ENCODE measurements around the gene CDK18.

DNA sequence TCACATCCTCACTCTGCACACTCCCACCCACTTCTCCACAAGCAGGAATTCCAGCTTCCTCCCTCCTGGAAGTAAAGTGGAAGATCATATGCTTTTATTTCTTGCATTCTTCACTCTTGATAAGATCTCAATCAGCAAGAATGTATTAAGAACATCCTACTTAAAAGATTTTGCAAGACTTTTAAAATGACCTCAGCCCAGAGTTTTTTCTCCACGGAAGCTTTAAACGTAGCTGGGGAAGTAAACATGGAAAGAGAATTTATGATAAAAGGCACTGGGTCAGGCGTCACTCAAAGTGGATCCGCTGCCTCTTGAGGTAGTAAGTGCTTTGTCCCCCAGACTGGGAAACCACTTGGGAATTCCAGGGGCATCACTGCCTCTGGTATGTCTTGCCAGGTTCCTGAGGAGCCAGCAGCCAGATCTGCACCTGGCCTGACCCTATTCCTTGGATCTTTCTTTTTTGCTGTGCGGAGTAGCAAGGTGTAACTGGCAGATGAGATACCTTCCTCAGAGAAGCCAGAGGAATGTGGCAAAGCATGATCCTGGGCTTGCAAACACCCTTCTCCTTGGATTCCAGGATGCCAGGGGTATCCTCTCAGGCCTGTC, 33.9 kb downstream of the CDK18 start:
- TF ChIP-seq, protein P1, sequence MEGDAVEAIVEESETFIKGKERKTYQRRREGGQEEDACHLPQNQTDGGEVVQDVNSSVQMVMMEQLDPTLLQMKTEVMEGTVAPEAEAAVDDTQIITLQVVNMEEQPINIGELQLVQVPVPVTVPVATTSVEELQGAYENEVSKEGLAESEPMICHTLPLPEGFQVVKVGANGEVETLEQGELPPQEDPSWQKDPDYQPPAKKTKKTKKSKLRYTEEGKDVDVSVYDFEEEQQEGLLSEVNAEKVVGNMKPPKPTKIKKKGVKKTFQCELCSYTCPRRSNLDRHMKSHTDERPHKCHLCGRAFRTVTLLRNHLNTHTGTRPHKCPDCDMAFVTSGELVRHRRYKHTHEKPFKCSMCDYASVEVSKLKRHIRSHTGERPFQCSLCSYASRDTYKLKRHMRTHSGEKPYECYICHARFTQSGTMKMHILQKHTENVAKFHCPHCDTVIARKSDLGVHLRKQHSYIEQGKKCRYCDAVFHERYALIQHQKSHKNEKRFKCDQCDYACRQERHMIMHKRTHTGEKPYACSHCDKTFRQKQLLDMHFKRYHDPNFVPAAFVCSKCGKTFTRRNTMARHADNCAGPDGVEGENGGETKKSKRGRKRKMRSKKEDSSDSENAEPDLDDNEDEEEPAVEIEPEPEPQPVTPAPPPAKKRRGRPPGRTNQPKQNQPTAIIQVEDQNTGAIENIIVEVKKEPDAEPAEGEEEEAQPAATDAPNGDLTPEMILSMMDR (conservative IDR thresholded peaks at IDR 0.05; ENCODE audit: low read depth, low read length) = no peak
- TF ChIP-seq EZH2 (IDR thresholded peaks at IDR 0.05; ENCODE audit: borderline replicate concordance, low read depth, low read length, poor library complexity, severe bottlenecking) = no peak
